ENCODE measurements around the gene TBC1D2.

DNA sequence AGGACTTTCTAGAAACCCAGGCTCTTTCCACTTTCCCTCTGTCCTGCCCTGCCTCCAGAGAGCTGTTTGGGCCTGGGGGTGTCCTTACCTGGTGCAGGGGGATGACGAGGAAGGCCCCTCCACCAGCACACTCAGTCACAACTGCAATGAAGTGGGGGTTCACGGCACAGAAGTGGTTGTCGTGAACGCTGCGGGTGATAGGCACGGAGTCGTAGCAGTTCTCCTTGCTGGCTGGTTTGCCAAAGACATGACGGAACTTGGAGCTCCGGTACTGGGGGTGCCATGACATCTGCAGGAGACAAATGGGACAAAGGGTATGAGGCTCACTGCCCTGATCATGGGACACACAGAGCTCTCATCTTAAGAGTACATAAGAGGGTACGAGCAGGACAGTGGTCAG, 98.1 kb downstream of the TBC1D2 start:
- TF ChIP-seq EZH2 (IDR thresholded peaks at IDR 0.05; ENCODE audit: low read length, missing control alignments) = no peak
- TF ChIP-seq, protein P1, sequence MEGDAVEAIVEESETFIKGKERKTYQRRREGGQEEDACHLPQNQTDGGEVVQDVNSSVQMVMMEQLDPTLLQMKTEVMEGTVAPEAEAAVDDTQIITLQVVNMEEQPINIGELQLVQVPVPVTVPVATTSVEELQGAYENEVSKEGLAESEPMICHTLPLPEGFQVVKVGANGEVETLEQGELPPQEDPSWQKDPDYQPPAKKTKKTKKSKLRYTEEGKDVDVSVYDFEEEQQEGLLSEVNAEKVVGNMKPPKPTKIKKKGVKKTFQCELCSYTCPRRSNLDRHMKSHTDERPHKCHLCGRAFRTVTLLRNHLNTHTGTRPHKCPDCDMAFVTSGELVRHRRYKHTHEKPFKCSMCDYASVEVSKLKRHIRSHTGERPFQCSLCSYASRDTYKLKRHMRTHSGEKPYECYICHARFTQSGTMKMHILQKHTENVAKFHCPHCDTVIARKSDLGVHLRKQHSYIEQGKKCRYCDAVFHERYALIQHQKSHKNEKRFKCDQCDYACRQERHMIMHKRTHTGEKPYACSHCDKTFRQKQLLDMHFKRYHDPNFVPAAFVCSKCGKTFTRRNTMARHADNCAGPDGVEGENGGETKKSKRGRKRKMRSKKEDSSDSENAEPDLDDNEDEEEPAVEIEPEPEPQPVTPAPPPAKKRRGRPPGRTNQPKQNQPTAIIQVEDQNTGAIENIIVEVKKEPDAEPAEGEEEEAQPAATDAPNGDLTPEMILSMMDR (conservative IDR thresholded peaks at IDR 0.05 in 1 of 2, IDR thresholded peaks at IDR 0.05 in 1 of 2; ENCODE audit: low read depth in 1 of 2, low read length in 2 of 2) = no peak

All from fibroblast of lung (primary cell).